HEK293 (cell line): ENCODE data around the gene DGKG.

Experiments used
- RBAK ChIP-seq: fragments of 450-650 bp; formaldehyde crosslinking; IDR thresholded peaks from 2 replicates; pipeline ENCODE4 v1.5.1; 2016; ENCODE audit warnings: missing biosample characterization, missing genetic modification characterization
- SCRT1 ChIP-seq: fragments of 450-650 bp; formaldehyde crosslinking; IDR thresholded peaks from 2 replicates; pipeline ENCODE4 v1.5.1; 2016; ENCODE audit warnings: missing biosample characterization, missing genetic modification characterization, borderline replicate concordance
- ZBTB20 ChIP-seq: fragments of 450-650 bp; formaldehyde crosslinking; IDR thresholded peaks from 2 replicates; pipeline ENCODE4 v1.5.1; 2016; ENCODE audit warnings: missing biosample characterization, missing genetic modification characterization
- ZBTB48 ChIP-seq: fragments of 450-650 bp; formaldehyde crosslinking; IDR thresholded peaks from 2 replicates; pipeline ENCODE4 v1.5.1; 2016; ENCODE audit warnings: missing biosample characterization, missing genetic modification characterization
- ZBTB7A ChIP-seq: fragments of 450-650 bp; formaldehyde crosslinking; IDR thresholded peaks from 2 replicates; pipeline ENCODE4 v1.5.1; 2016; ENCODE audit warnings: low read depth, missing biosample characterization, missing genetic modification characterization
- ZEB2 ChIP-seq: fragments of 450-650 bp; formaldehyde crosslinking; IDR thresholded peaks from 2 replicates; pipeline ENCODE4 v1.5.1; 2016; ENCODE audit warnings: missing biosample characterization, missing genetic modification characterization
- ZFP41 ChIP-seq: fragments of 450-650 bp; formaldehyde crosslinking; IDR thresholded peaks from 2 replicates; pipeline ENCODE4 v1.5.1; 2016; ENCODE audit warnings: missing biosample characterization, missing genetic modification characterization, borderline replicate concordance
- ZNF112 ChIP-seq: fragments of 450-650 bp; formaldehyde crosslinking; IDR thresholded peaks from 2 replicates; pipeline ENCODE4 v1.5.0; 2017; ENCODE audit warnings: missing biosample characterization, missing genetic modification characterization
- ZNF132 ChIP-seq: fragments of 450-650 bp; formaldehyde crosslinking; IDR thresholded peaks from 2 replicates; pipeline ENCODE4 v1.5.1; 2017; ENCODE audit warnings: missing biosample characterization, missing genetic modification characterization, borderline replicate concordance
- ZNF146 ChIP-seq: fragments of 450-650 bp; formaldehyde crosslinking; IDR thresholded peaks from 2 replicates; pipeline ENCODE4 v1.5.1; 2016; ENCODE audit warnings: missing biosample characterization, missing genetic modification characterization
- ZNF169 ChIP-seq: fragments of 450-650 bp; formaldehyde crosslinking; IDR thresholded peaks from 2 replicates; pipeline ENCODE4 v1.5.1; 2016; ENCODE audit warnings: missing biosample characterization, missing genetic modification characterization
- ZNF175 ChIP-seq: fragments of 450-650 bp; formaldehyde crosslinking; IDR thresholded peaks from 2 replicates; pipeline ENCODE4 v1.5.1; 2016; ENCODE audit warnings: missing biosample characterization, missing genetic modification characterization
- ZNF184 ChIP-seq: fragments of 450-650 bp; IDR thresholded peaks from 2 replicates; pipeline ENCODE4 v1.5.1; 2018; ENCODE audit warnings: missing biosample characterization, mild to moderate bottlenecking, missing genetic modification characterization
- ZNF214 ChIP-seq: fragments of 450-650 bp; formaldehyde crosslinking; IDR thresholded peaks from 2 replicates; pipeline ENCODE4 v1.5.1; 2017; ENCODE audit warnings: missing biosample characterization, mild to moderate bottlenecking, missing genetic modification characterization, borderline replicate concordance
- ZNF324 ChIP-seq: fragments of 450-650 bp; formaldehyde crosslinking; IDR thresholded peaks from 2 replicates; pipeline ENCODE4 v1.5.1; 2016; ENCODE audit warnings: missing biosample characterization, missing genetic modification characterization
- ZNF354C ChIP-seq: fragments of 450-650 bp; formaldehyde crosslinking; IDR thresholded peaks from 2 replicates; pipeline ENCODE4 v1.5.1; 2016; ENCODE audit warnings: missing biosample characterization, missing genetic modification characterization, low read depth, borderline replicate concordance
- ZNF404 ChIP-seq: fragments of 450-650 bp; formaldehyde crosslinking; IDR thresholded peaks from 2 replicates; pipeline ENCODE4 v1.5.1; 2017; ENCODE audit warnings: missing biosample characterization, missing genetic modification characterization
- ZNF548 ChIP-seq: fragments of 450-650 bp; formaldehyde crosslinking; IDR thresholded peaks from 2 replicates; pipeline ENCODE4 v1.5.1; 2016; ENCODE audit warnings: missing biosample characterization, missing genetic modification characterization
- ZNF571 ChIP-seq: fragments of 450-650 bp; formaldehyde crosslinking; IDR thresholded peaks from 2 replicates; pipeline ENCODE4 v1.5.0; 2017; ENCODE audit warnings: missing biosample characterization, missing genetic modification characterization
- ZNF660 ChIP-seq: fragments of 450-650 bp; IDR thresholded peaks from 2 replicates; pipeline ENCODE4 v1.5.1; 2018; ENCODE audit warnings: missing biosample characterization, mild to moderate bottlenecking, missing genetic modification characterization
- ZNF664 ChIP-seq: fragments of 450-650 bp; formaldehyde crosslinking; IDR thresholded peaks from 2 replicates; pipeline ENCODE4 v1.5.1; 2016; ENCODE audit warnings: missing biosample characterization, missing genetic modification characterization
- TF ChIP-seq, protein P1 (sequence below): fragments of 450-650 bp; formaldehyde crosslinking; IDR thresholded peaks from 2 replicates; pipeline ENCODE4 v1.5.1; 2016; ENCODE audit warnings: missing biosample characterization, missing genetic modification characterization
- TF ChIP-seq, protein P2 (sequence below): fragments of 450-650 bp; formaldehyde crosslinking; IDR thresholded peaks from 2 replicates; pipeline ENCODE4; 2016; ENCODE audit warnings: missing biosample characterization, missing genetic modification characterization
- TF ChIP-seq, protein P3 (sequence below): fragments of 450-650 bp; formaldehyde crosslinking; IDR thresholded peaks from 2 replicates; pipeline ENCODE4 v1.5.1; 2016; ENCODE audit warnings: missing biosample characterization, missing genetic modification characterization

The DGKG gene

DNA sequence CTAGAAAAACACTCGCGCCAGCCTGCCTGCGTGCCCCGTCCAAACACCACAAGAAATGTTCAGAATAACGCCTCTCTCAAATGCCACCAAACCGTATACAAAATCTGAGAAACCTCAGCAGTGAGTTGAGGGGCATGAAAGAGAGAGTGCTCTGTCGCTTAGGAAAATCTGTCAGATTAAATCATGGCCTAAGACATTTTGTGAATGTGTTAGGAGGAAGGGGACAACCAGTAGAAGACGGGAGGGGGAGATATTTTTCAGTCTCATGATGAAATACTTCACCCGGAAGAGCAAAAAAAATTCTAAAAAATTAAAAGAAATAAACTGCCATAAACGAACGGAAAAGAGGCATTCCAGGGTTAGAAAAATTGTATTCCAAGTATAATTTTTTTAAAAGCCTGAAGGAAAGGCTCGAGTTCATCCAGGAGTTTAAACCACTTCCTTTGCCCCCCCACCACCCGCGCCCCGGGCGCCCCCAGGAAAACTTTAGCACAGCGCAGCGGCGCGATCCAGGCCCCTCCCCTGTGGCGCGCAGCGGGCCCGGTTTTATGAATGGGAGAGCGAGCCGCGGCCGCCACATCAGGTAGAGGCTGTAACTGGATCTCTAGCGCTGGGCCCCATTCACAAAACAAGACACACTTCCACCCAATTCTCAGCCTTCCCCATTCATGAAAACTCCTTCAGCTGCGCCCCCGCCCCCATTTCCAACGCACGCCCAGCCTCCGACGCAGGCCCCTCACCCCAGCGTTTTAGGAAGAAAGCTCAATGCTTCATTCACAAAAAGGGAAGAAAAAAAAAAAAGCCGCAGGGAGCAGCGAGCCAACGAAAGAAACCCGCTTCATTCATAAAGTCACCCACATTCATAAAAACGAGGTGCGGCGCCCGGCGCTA, 254.6 kb downstream of the DGKG start (continued):
- TF ChIP-seq, protein P1, sequence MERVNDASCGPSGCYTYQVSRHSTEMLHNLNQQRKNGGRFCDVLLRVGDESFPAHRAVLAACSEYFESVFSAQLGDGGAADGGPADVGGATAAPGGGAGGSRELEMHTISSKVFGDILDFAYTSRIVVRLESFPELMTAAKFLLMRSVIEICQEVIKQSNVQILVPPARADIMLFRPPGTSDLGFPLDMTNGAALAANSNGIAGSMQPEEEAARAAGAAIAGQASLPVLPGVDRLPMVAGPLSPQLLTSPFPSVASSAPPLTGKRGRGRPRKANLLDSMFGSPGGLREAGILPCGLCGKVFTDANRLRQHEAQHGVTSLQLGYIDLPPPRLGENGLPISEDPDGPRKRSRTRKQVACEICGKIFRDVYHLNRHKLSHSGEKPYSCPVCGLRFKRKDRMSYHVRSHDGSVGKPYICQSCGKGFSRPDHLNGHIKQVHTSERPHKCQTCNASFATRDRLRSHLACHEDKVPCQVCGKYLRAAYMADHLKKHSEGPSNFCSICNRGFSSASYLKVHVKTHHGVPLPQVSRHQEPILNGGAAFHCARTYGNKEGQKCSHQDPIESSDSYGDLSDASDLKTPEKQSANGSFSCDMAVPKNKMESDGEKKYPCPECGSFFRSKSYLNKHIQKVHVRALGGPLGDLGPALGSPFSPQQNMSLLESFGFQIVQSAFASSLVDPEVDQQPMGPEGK (tag by site-specific recombination) = peak; percentile 87
- TF ChIP-seq ZEB2 (tag by site-specific recombination) (no peak; the same call in none of the 2 replicates), ZNF169 (no peak), ZBTB20 (tag by site-specific recombination) (no peak), ZNF132 (tag by site-specific recombination) (no peak), ZFP41 (tag by site-specific recombination) (no peak), RBAK (no peak), ZBTB7A (tag by site-specific recombination) (no peak), ZNF112 (no peak), ZNF404 (tag by site-specific recombination) (no peak), ZNF324 (tag by site-specific recombination) (0 out of 2 replicates have a peak, but pooled peaks have one; percentile 40), ZBTB48 (tag by site-specific recombination) (no peak), ZNF175 (tag by site-specific recombination) (no peak), ZNF214 (tag by site-specific recombination) (no peak), ZNF660 (tag by site-specific recombination) (peak; percentile 55; the same call in 1 of the 2 replicates), ZNF571 (tag by site-specific recombination) (no peak), ZNF146 (tag by site-specific recombination) (no peak), ZNF664 (no peak), ZNF354C (tag by site-specific recombination) (no peak), ZNF548 (tag by site-specific recombination) (no peak), SCRT1 (tag by site-specific recombination) (no peak), ZNF184 (no peak)
- TF ChIP-seq, protein P2, sequence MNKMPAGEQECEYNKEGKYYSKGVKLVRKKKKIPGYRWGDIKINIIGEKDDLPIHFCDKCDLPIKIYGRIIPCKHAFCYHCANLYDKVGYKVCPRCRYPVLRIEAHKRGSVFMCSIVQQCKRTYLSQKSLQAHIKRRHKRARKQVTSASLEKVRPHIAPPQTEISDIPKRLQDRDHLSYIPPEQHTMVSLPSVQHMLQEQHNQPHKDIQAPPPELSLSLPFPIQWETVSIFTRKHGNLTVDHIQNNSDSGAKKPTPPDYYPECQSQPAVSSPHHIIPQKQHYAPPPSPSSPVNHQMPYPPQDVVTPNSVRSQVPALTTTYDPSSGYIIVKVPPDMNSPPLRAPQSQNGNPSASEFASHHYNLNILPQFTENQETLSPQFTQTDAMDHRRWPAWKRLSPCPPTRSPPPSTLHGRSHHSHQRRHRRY (tag by site-specific recombination) = no peak
- TF ChIP-seq, protein P3, sequence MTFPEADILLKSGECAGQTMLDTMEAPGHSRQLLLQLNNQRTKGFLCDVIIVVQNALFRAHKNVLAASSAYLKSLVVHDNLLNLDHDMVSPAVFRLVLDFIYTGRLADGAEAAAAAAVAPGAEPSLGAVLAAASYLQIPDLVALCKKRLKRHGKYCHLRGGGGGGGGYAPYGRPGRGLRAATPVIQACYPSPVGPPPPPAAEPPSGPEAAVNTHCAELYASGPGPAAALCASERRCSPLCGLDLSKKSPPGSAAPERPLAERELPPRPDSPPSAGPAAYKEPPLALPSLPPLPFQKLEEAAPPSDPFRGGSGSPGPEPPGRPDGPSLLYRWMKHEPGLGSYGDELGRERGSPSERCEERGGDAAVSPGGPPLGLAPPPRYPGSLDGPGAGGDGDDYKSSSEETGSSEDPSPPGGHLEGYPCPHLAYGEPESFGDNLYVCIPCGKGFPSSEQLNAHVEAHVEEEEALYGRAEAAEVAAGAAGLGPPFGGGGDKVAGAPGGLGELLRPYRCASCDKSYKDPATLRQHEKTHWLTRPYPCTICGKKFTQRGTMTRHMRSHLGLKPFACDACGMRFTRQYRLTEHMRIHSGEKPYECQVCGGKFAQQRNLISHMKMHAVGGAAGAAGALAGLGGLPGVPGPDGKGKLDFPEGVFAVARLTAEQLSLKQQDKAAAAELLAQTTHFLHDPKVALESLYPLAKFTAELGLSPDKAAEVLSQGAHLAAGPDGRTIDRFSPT (tag by site-specific recombination) = 0 out of 2 replicates have a peak, but pooled peaks have one; percentile 62
